Left cardiac atrium (tissue), 4 donors: ENCODE results near the gene CYB5R3. TPM values are rescaled to one million over a fixed set of nuclear protein-coding genes. Genes with fewer than 3 reads are reported as not detected.

Experiments used
- ATAC-seq, 2 donors: fragments of 200-7000 bp; cut with Tn5 transposase; one replicate each; pipeline ENCODE4 v1.9.1; 2020; ENCODE audit warnings: mild to moderate bottlenecking in 2 of 2, moderate library complexity in 2 of 2
- DNase-seq: peaks from one replicate; pipeline ENCODE4 v3.0.0-alpha.2; 2020
- intact Hi-C, 2 donors: fragments of 100-400 bp; cut with DNase I; formaldehyde crosslinking; loops; one replicate each; pipeline versions ENCODE4 v1.14.1 to v1.15.1; 2022 to 2023
- long read RNA-seq: library from polyadenylated mRNA; unstranded; transcript quantifications from one replicate; pipeline ENCODE4 v2.0.0, GENCODE V29; 2021
- total RNA-seq, 2 donors: library from RNA; stranded (reverse); fragmentation: NEBNext Ultra II Directional; extraction: Animal tissue kit (Norgen Biotek cat#: 25700); gene quantifications; one replicate each; pipeline ENCODE4 v1.2.1, GENCODE V29; 2021
- donor health status: DM: no; HTN: yes; CAD: no.
- donor health status: DM: no; HTN: yes; CAD: no; lungs with severe emphysema.
- donor health status: DM: yes; HTN: yes; CAD: no.
- donor health status: Dilated cardiomyopathy.

CYB5R3 gene
- total RNA-seq, result 100 to 1,000 TPM; 295 to 306 TPM
- long read RNA-seq, transcript CYB5R3-204 (8 exons, 1,849 nt), result minor isoform, 11 of 421 reads
- long read RNA-seq, transcript CYB5R3-201 (9 exons, 2,124 nt), result major isoform, 372 of 421 reads
- long read RNA-seq, partial matches to known transcripts, result 10 of 421 reads
- long read RNA-seq, other reads (novel, unspliced or antisense), result 22 of 421 reads

DNA sequence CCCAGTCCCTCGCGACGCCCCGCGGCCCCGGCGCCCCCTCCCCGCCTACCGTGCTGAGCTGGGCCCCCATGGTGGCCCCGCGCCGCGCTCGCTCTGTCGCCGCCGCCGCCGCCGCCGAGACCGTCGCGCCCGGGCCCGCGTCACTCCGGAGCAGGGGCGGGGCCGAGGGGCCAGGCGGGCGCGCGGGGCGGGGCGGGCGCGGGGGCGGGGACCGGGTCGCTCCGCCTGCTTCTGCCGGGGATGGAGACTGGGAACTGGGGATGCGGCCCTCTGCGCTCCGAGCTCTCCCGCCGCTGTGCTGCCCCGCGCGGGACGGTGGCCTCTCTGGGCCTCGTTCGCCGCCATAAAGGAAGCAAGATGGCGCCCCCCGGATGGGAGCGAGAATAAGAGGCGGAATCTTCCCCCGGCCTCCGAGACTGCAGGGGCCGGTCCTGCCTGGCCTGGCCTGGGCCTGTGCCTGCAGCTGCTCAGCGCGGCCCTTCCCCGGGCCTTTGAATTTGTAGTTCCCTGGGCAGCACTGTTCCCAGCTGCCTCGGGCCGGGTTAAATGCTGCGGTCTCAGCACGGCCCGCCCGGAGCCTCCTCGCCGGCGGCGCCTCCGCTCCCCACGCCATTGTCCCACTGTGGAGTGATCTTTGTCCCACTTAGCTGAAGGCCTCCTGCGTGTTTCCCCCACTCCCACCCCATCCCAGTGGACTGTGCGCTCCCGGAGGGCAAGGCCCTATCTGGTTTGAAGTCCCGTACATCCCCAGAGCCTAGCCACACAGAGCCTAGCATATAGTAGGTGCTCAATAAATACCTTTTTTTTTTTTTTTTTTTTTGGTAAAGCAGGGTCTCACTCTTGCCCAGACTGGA, at the start of gene CYB5R3:
CYB5R3 (minus strand) TSS at position 147 of the 854 bp plus-strand sequence; CDS start at position 70, 77 bp downstream.
- ATAC-seq (peak; percentile 76 to 81), DNase-seq (peak; percentile 88)
- intact Hi-C loops, result no loop called here

- intact Hi-C loops, result no loop called here
- DNase-seq (peak; percentile 90), ATAC-seq (peak; percentile 87 to 88)
These were observed 48.4 kb upstream of the CYB5R3 start for GRCh38 chr22:42697542-42698013.

- DNase-seq (no peak), ATAC-seq (no peak)
- intact Hi-C loops, result no loop called here
These were observed 47.3 kb upstream of the CYB5R3 start for GRCh38 chr22:42696331-42696967.

DNA sequence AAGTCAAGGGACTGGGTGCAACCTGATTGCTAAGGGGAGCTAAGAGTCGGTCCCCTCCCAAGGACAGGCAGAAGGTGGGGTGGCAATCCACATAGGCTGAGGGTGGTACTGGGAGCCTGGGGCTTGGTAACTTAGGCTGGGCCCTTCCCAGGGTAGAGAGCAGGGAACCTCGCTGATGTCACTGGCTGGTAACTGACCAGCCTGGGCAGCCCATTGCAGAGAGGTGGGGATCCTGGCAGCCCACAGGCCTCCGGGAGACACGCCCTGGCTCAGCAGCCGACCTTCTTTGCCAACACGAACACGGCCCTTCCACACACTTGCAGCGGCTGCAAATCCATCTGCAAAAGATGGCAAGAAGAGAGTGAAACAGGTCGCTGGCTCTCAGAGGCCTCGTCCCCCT, 46.1 kb upstream of the CYB5R3 start:
- intact Hi-C loops, result no loop called here
- DNase-seq, result no peak
- ATAC-seq, result peak; percentile 16 to 29

DNA sequence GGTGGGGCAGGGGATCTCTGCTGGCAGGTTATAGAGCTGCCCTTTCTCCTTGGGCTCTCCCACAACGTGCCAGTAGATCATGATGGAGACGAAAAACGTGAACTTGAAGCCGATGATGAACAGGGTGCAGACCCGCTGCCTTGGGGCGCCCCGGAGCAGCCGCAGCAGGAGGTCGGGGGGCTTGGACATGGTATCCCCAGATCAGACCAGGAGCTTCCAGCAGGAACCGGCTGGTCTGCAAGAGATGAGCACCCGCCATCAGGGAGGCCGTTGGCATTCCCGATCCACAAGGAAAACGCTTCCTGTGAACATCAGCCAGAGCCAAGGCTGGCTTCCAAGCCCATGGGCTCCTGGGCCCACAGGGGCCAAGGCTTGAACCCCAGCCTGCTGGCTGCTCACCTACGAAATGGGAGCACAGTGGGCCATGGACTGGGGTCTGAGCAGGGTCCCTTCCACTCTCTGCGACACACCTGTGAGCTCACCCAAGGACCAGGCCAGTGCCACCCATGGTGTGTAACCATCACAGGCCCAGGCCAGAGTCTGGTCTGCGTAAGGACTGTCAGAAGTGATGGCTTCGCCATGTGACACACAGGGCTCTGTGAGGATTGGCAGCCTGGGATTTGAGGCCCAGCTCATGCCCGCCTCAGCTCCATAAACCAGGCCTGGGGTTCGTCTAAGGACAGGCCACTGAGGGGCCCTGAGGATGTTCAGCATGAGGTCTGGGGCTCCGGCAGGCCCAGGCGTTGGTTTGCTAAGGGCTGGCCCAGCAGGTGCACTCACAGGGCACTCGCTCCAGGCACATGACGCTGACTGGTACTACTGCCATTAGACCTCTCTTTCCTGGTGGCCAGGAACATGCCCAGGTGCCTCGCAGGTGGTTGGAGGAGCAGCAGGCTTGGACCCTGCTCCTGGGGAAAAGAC, 44.8 kb upstream of the CYB5R3 start:
- DNase-seq (no peak), ATAC-seq (no peak)
- intact Hi-C loops, result no loop called here

GRCh38 chr22:42693055-42693762, 44.0 kb upstream of the CYB5R3 start:
- intact Hi-C loops, result no loop called here
- ATAC-seq, result no peak

GRCh38 chr22:42692239-42693054, 43.3 kb upstream of the CYB5R3 start:
- DNase-seq, result no peak
- no peak for ATAC-seq
- intact Hi-C loops, result no loop called here

More at GRCh38 chr22:42693055-42693762, 44.0 kb upstream of the CYB5R3 start:
- no peak for DNase-seq

DNA sequence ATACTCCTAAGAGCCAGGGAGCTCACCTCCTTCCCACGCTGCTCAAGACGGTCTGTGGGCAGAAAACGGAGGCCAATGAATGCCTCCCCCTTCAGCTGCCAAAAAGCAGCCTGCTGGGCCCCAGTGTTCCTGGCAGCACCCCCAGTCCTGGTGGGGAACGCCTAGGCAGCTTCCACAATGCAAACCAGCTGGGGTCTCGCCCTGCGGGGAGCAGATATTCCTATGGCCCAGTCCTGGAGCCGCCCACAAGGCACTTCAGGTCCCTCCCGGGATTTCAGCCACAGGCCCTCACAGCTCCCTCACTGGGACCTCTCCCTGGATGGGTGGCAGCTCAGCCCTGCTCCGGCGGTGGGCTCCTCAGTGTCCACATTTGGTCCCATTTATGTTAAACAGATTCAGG, 42.2 kb upstream of the CYB5R3 start:
- no peak for ATAC-seq
- intact Hi-C loops, result no loop called here
- DNase-seq, result no peak

DNA sequence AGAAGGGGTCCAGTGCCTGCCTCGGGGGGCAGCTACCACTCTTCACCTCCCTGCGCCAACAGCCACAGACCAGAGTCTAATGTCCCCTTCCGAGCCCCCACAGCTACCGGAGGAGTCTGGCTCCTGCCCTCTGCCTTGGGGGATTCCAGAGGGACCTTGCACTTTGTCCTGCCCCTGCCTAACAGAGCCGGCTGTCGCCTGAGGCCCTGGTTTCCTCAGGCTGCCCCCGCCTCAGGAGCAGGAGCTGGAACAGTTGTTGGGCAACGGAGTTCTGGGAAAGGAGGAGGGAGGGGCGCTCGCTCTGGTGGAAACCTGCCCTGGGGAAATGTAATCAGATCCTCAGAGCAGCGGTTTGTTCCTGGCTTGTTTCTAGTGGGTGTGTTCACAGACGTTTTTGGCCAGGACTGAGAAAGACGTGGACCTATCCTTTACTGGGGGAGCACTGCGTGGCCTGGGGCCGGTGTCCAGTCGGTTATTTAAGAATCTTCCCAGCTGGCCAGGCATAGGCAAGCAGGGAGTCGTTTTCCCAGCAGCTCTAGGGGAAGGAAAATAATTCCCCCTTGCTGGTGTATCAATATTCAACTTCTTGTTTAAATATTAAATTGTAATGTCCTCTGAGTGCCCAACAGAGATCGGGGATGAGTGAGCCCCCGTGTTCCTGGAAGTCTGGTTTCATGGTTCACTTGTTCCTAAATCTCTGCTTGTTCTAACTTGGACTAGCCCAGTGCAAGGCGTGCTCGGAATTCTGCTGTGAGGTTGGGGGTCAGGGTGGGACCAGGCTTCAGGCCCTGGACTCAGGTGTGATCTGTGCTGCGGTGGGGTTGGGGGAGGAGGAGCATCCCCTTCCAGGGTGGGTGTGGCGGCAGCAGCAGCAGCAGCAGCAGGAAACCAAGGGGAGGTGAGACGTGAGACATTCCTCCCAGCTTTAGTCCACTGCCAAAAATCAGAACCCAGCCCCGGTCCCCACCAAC, 39.3 kb upstream of the CYB5R3 start:
- intact Hi-C loops, result no loop called here
- DNase-seq (peak; percentile 92), ATAC-seq (peak; percentile 79 to 89)

DNA sequence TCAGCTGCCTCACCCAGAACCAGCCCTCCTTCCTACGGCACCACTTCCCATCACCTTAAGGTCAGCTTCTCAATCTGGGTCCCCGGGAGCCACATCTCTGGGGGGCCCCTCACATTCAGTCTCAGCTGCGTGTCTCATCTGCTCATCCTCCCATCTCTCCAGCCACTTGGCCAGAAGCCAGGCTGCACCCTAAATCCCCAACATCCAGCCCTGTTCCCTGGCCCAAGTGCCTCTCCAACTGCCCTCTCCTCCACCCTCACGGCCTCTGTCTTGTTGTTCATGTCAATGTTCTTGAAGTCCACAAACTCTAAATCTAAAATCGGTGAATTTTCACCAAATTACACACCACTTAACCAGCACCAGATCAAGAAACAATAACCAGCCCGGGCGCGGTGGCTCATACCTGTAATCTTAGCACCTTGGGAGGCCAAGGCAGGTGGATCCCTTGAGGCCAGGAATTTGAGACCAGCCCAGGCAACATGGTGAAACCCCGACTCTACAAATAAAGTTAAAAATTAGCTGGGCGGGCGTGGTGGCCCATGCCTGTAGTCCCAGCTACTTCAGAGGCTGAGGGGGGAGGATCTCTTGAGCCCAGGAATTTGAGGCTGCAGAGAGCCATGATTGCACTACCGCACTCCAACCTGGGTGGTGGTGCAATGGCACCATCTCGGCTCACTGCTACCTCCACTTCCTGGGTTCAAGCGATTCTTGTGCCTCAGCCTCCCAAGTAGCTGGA, 37.7 kb upstream of the CYB5R3 start:
- DNase-seq (no peak), ATAC-seq (no peak)
- intact Hi-C loops, result no loop called here

GRCh38 chr22:42685941-42686653, 36.9 kb upstream of the CYB5R3 start:
- intact Hi-C loops, result no loop called here
- DNase-seq, result peak; percentile 78
- peak; percentile 42 to 43 for ATAC-seq

DNA sequence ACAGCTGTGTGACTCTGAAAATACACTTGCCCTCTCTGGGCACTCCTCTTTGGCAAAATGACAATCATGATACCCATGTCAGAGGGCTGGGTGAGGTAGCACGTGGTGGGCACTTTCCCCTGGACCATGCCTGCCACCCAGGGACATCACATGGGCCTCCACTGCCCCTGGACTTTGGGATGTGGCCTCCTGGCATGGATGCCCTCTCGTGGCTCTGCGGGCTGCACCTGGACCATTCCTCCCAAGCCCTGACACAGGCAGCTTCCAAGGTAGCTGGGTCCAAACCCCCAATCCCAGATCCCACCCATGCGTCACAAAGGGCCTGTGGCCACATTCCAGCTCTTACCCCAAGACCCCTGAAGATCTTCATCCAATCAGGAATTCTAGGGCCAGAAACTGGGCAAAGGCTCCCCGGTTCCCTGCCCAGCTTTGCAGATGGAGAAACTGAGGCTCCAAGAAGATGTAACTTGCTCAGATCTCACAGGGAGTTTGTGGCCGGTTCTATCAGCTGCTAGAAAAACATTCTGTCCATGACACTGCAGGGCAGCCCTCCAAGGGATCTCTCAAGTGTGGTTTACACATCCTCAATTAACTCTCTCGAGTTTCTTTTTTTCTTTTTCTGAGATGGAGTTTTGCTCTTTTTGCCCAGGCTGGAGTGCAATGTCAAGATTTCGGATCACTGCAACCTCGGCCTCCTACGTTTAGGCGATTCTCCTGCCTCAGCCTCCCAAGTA, 35.4 kb upstream of the CYB5R3 start:
- ATAC-seq (no peak), DNase-seq (no peak)
- intact Hi-C loops, result no loop called here

GRCh38 chr22:42683578-42684283, 34.5 kb upstream of the CYB5R3 start:
- peak; percentile 21 to 63 for ATAC-seq
- intact Hi-C loops, result no loop called here
- DNase-seq, result peak; percentile 71
